Left ventricle myocardium inferior (tissue), 1 donor: Measurements from ENCODE around the gene EYA2. TPM values are rescaled to one million over a fixed set of nuclear protein-coding genes. Genes with fewer than 3 reads are reported as not detected.
A peak's percentile ranks its signal among the peaks of the same experiment; 100 is the strongest.

ENCODE experiments used
- DNase-seq: peaks from one replicate; pipeline ENCODE4 v3.0.0-alpha.2; 2020
- H3K27ac ChIP-seq: fragments of 200-600 bp; replicated peaks from 2 replicates; pipeline ENCODE4 v1.8.0; 2021
- H3K27me3 ChIP-seq: fragments of 200-600 bp; 2 replicates; pipeline ENCODE4 v1.8.0; 2021; ENCODE audit warnings: low read depth
- H3K36me3 ChIP-seq: fragments of 200-600 bp; 2 replicates; pipeline ENCODE4 v1.8.0; 2021
- H3K4me1 ChIP-seq: fragments of 200-600 bp; 2 replicates; pipeline ENCODE4 v1.8.0; 2021
- H3K4me3 ChIP-seq: fragments of 200-600 bp; 2 replicates; pipeline ENCODE4 v1.8.0; 2021; ENCODE audit warnings: mild to moderate bottlenecking, moderate library complexity
- H3K9me3 ChIP-seq: fragments of 200-600 bp; replicated peaks from 2 replicates; pipeline ENCODE4 v1.8.0; 2021
- intact Hi-C: fragments of 100-400 bp; cut with micrococcal nuclease; formaldehyde crosslinking; loops from one replicate; pipeline ENCODE4 v1.11.0; 2022
- total RNA-seq: library from RNA; stranded (reverse); fragmentation: NEBNext Ultra II Directional; extraction: Animal tissue kit (Norgen Biotek cat#: 25700); gene quantifications from one replicate; pipeline ENCODE4 v1.2.1, GENCODE V29; 2021
- TF ChIP-seq, protein P1 (sequence below): fragments of 200-600 bp; IDR thresholded peaks from 2 replicates; pipeline ENCODE4 v1.8.0; 2021; ENCODE audit warnings: antibody characterized with exemption, mild to moderate bottlenecking, borderline replicate concordance
- donor health status: DM: no; HTN: yes; CAD: no; lungs with severe emphysema.

Gene EYA2
- total RNA-seq, 1 donor from 2014 or later = 0.63 TPM

DNA sequence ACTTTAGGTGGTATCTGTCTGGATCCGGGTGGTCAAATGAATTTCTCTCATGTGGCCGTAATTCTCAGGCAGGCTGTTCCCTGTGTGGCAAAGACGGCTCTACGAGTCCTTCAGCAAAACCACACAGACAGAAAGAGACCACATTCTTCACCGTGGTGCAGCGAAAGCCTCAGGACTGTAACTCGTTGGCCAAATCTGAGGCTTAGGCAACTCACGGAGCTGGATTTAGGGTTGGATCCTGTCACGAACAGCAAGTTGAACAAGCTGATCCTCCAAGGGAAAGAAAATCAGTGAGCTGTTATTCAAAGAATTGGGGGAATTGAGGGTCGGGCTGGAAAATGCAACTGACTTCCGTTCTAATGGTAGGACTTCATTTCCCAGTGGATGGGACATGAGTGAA, 294.4 kb downstream of the EYA2 start:
- TF ChIP-seq, protein P1, sequence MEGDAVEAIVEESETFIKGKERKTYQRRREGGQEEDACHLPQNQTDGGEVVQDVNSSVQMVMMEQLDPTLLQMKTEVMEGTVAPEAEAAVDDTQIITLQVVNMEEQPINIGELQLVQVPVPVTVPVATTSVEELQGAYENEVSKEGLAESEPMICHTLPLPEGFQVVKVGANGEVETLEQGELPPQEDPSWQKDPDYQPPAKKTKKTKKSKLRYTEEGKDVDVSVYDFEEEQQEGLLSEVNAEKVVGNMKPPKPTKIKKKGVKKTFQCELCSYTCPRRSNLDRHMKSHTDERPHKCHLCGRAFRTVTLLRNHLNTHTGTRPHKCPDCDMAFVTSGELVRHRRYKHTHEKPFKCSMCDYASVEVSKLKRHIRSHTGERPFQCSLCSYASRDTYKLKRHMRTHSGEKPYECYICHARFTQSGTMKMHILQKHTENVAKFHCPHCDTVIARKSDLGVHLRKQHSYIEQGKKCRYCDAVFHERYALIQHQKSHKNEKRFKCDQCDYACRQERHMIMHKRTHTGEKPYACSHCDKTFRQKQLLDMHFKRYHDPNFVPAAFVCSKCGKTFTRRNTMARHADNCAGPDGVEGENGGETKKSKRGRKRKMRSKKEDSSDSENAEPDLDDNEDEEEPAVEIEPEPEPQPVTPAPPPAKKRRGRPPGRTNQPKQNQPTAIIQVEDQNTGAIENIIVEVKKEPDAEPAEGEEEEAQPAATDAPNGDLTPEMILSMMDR = no peak
- Histone ChIP-seq H3K9me3 (no peaks in the 10 kb centered on the region), H3K4me1 (no peaks in the 10 kb centered on the region), H3K27me3 (peaks cover 32% of the 10 kb centered on the region), H3K27ac (no peak overlapping the region), H3K36me3 (no peaks in the 10 kb centered on the region), H3K4me3 (no peak overlapping the region)
- no peak for DNase-seq
- intact Hi-C loops = no loop called here

DNA sequence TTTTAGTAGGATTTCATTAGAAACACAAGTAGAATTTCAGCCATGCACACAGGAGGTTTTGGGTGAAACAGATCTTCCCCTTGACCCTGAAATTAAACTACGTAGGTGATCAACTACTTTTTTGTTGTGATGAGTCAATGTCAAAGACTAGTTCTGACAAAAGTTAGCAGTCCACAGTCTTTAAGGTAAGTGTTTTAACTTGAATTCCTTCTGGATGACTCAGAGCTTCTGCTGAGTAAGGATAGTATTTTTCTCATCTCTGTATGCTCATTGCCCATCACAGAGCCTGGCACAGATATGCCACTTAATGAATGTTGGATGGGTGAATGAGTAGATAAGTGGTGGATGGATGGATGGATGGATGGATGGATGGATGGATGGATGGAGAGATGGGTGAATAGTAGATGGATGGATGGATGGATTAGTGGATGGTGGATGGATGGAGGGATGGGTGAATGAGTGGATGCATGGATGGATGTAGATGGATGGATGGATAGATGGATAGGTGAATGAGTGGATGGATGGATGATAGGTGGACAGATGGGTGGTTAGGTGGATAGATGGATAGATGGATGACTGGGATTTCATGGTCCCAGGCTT, 296.5 kb downstream of the EYA2 start:
- Histone ChIP-seq H3K4me1 (peaks cover 8% of the 10 kb centered on the region), H3K4me3 (no peak overlapping the region), H3K36me3 (no peaks in the 10 kb centered on the region), H3K27me3 (peaks cover 27% of the 10 kb centered on the region), H3K27ac (no peak overlapping the region), H3K9me3 (no peaks in the 10 kb centered on the region)
- TF ChIP-seq, protein P1 = no peak
- intact Hi-C loops = no loop called here
- no peak for DNase-seq

- H3K36me3 ChIP-seq = no peaks in the 10 kb centered on the region
- H3K27ac ChIP-seq = no peak overlapping the region
- H3K9me3 ChIP-seq = no peaks in the 10 kb centered on the region
- DNase-seq = no peak
- intact Hi-C loops = no loop called here
- peaks cover 15% of the 10 kb centered on the region for H3K4me1 ChIP-seq
- TF ChIP-seq, protein P1 = no peak
- no peak overlapping the region for H3K4me3 ChIP-seq
- peaks cover 27% of the 10 kb centered on the region for H3K27me3 ChIP-seq
Observed at GRCh38 chr20:47191956-47192355, 297.3 kb downstream of the EYA2 start.

DNA sequence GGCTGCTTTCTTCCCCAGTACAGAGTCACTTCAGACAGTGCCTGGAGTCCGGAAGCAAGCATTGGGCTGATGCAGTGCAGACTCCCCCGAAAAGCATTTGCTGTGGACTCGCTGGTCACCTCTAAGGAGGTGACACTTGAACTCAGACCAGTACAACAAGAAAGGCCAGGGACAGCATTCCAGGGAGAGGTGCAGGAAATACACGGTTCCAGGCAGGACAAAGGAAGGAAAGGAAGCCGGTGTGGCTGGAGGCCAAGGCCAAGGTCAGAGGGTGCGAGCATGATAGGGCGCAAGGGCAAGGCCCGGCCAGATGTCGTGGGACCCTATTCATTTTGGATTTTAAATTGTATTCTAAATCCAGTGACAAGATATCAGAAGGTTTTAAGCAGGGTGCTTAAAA, 300.9 kb downstream of the EYA2 start:
- no peaks in the 10 kb centered on the region for H3K27me3 ChIP-seq
- no peak overlapping the region for H3K27ac ChIP-seq
- no peaks in the 10 kb centered on the region for H3K36me3 ChIP-seq
- H3K4me3 ChIP-seq = no peak overlapping the region
- no peak for DNase-seq
- TF ChIP-seq, protein P1 = no peak
- H3K9me3 ChIP-seq = no peaks in the 10 kb centered on the region
- peaks cover 15% of the 10 kb centered on the region for H3K4me1 ChIP-seq
- intact Hi-C loops = no loop called here

DNA sequence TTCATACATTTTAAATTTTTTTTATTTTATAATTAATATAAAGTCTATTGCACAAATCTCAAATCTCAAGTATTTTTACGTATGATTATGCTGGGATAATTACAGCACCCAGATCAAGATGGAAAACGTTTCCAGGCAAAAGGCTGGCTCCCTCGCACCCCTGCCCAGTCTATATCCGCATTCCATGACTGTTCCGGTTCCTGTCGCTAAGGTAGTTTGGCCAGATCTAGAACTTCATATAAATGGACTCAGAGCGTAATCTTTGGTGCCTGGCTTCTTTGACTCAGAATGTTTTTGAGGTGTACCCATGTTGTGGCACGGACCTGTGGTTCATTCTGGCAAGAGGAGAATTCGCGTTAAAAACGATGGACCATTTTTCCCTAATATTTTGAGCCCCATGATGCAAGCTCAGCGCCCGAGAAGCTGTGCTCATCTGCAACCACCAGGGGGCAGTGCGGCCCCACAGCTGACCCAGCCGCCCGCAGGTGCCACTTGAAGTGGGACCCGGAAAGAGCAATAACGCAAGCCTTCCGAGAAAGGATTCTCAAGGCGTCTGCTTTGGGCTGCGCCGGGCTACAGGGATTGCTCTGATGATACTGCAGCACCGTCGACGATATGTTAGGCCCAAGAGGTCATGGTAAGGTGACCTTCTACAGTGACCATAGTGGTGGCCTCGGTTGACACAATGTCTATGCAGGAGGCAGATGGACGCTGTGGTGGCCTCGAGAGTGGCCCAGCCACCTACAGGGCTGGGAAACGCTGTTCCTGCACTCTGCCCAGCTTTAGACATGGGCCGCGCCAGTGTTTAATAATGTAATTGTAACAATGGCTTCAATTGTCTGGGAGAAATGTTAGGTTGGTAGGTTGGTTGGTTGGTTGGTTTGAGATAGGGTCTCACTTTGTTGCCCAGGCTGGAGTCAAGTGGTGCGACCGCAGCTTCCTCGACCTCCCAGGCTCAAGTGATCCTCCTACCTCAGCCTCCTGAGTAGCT, 301.7 kb downstream of the EYA2 start:
- intact Hi-C loops = no loop called here
- Histone ChIP-seq H3K36me3 (no peaks in the 10 kb centered on the region), H3K27me3 (no peaks in the 10 kb centered on the region), H3K27ac (no peak overlapping the region), H3K4me3 (no peak overlapping the region), H3K9me3 (no peaks in the 10 kb centered on the region), H3K4me1 (peaks cover 15% of the 10 kb centered on the region)
- DNase-seq = peak; percentile 67
- TF ChIP-seq, protein P1 = peak; percentile 93
